ENCODE data around the gene SLC7A1.

Gene SLC7A1

DNA sequence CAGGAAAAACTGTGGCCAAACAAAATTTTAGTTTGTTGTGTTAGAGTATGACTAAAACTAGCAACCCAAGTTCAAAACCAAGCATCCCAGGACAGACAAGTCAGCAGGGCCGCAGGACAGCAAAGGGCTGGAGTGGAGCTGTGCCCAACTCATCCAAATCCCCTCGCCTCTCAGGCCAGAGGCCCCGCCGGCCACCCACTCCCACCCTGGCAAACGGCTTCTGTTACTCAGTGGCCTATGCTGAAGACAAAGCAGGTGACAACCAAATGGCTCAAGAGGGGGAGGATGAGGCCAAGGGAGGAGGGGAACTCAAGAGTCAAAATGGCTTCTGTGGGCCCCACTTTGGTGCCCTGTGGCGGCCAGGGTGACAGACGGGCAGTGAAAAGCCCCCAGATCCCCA, 69.7 kb downstream of the SLC7A1 start:
- Histone ChIP-seq H4K8ac (ENCODE audit: low read depth, low read length) (no peak overlapping the region), H2AK5ac (ENCODE audit: low read depth, low read length) (no peak overlapping the region), H3K36me3 (replicated peaks in 1 of 2; ENCODE audit: control insufficient read depth in 2 of 2, insufficient read depth in 2 of 2, low read length in 2 of 2) (peaks cover 32 to 84% of the 10 kb centered on the region in 2 donors), H3K18ac (ENCODE audit: low read length) (no peak overlapping the region), H3K4me3 (ENCODE audit: low read length in 2 of 2) (no peak overlapping the region), H3K79me1 (ENCODE audit: low read depth, low read length) (no peaks in the 10 kb centered on the region), H3K4me2 (ENCODE audit: insufficient read depth, low read length, poor library complexity, severe bottlenecking) (no peak overlapping the region), H2BK5ac (ENCODE audit: low read length) (no peak overlapping the region), H3K4ac (ENCODE audit: low read length) (no peak overlapping the region), H2BK15ac (ENCODE audit: low read length) (no peak overlapping the region), H3K14ac (ENCODE audit: low read length) (no peak overlapping the region), H4K91ac (ENCODE audit: low read depth, low read length, poor library complexity) (no peak overlapping the region), H3K23ac (ENCODE audit: low read depth, low read length, poor library complexity) (no peak overlapping the region), H3K9ac (ENCODE audit: low read depth, low read length, poor library complexity) (no peak overlapping the region), H3K4me1 (ENCODE audit: control insufficient read depth in 2 of 2, insufficient read depth in 1 of 2, low read depth in 1 of 2, low read length in 2 of 2) (peaks cover 0 to 4% of the 10 kb centered on the region in 2 donors), H3K9me3 (replicated peaks in 1 of 2; ENCODE audit: control insufficient read depth in 2 of 2, insufficient read depth in 1 of 2, low read depth in 1 of 2, low read length in 2 of 2) (no peaks in the 10 kb centered on the region), H3K27me3 (ENCODE audit: control insufficient read depth in 3 of 3, insufficient read depth in 3 of 3, low read depth in 1 of 3, low read length in 3 of 3) (no peaks in the 10 kb centered on the region), H3K27ac (replicated peaks; ENCODE audit: low read length) (no peak overlapping the region), H2AFZ (ENCODE audit: low read length) (no peak overlapping the region), H2BK120ac (ENCODE audit: low read depth, low read length) (no peak overlapping the region), H2BK12ac (ENCODE audit: low read length) (no peak overlapping the region)
- no peak for DNase-seq (ENCODE audit: low spot score)
- no CpG with 5 or more reads among the region's 7 CpGs for WGBS, 2 donors (ENCODE audit: extremely low coverage in 2 of 2, insufficient read length in 2 of 2, insufficient replicate concordance in 1 of 2)

DNA sequence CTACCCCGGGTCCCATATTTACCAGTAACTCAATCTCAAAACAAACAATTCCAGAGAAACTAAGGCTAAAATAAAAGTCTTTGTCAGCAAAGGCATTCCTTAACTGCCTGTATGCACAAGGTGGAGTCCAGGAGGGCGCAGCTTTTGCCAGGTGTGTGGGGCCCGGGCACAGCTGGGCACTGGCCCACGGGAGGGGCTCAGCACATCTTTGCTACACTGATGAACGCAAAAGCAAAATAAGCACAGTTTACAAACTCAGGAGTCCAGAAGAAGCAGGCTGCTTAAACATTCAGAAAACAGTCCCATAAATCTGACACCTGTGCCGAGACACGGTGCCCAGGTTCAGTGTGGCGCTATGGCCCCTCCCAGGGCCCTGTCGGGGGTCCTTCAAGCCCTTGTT, 70.8 kb downstream of the SLC7A1 start:
- H2BK15ac ChIP-seq (ENCODE audit: low read length), result no peak overlapping the region
- no peaks in the 10 kb centered on the region for H3K79me1 ChIP-seq (ENCODE audit: low read depth, low read length)
- no peak overlapping the region for H2BK5ac ChIP-seq (ENCODE audit: low read length)
- H2BK120ac ChIP-seq (ENCODE audit: low read depth, low read length), result no peak overlapping the region
- WGBS, 2 donors (ENCODE audit: extremely low coverage in 2 of 2, insufficient read length in 2 of 2, insufficient replicate concordance in 1 of 2), result no CpG with 5 or more reads among the region's 9 CpGs
- no peak overlapping the region for H3K27ac ChIP-seq (replicated peaks; ENCODE audit: low read length)
- no peaks in the 10 kb centered on the region for H3K9me3 ChIP-seq (replicated peaks in 1 of 2; ENCODE audit: control insufficient read depth in 2 of 2, insufficient read depth in 1 of 2, low read depth in 1 of 2, low read length in 2 of 2)
- H3K4ac ChIP-seq (ENCODE audit: low read length), result no peak overlapping the region
- H3K18ac ChIP-seq (ENCODE audit: low read length), result no peak overlapping the region
- H4K8ac ChIP-seq (ENCODE audit: low read depth, low read length), result no peak overlapping the region
- no peaks in the 10 kb centered on the region for H3K27me3 ChIP-seq (ENCODE audit: control insufficient read depth in 3 of 3, insufficient read depth in 3 of 3, low read depth in 1 of 3, low read length in 3 of 3)
- no peak overlapping the region for H3K4me3 ChIP-seq (ENCODE audit: low read length in 2 of 2)
- DNase-seq (ENCODE audit: low spot score), result no peak
- H2BK12ac ChIP-seq (ENCODE audit: low read length), result no peak overlapping the region
- no peak overlapping the region for H2AK5ac ChIP-seq (ENCODE audit: low read depth, low read length)
- peaks cover 0 to 4% of the 10 kb centered on the region in 2 donors for H3K4me1 ChIP-seq (ENCODE audit: control insufficient read depth in 2 of 2, insufficient read depth in 1 of 2, low read depth in 1 of 2, low read length in 2 of 2)
- peaks cover 35 to 84% of the 10 kb centered on the region in 2 donors for H3K36me3 ChIP-seq (replicated peaks in 1 of 2; ENCODE audit: control insufficient read depth in 2 of 2, insufficient read depth in 2 of 2, low read length in 2 of 2)
- no peak overlapping the region for H3K23ac ChIP-seq (ENCODE audit: low read depth, low read length, poor library complexity)
- H3K9ac ChIP-seq (ENCODE audit: low read depth, low read length, poor library complexity), result no peak overlapping the region
- no peak overlapping the region for H3K14ac ChIP-seq (ENCODE audit: low read length)
- H3K4me2 ChIP-seq (ENCODE audit: insufficient read depth, low read length, poor library complexity, severe bottlenecking), result no peak overlapping the region
- H4K91ac ChIP-seq (ENCODE audit: low read depth, low read length, poor library complexity), result no peak overlapping the region
- H2AFZ ChIP-seq (ENCODE audit: low read length), result no peak overlapping the region

DNA sequence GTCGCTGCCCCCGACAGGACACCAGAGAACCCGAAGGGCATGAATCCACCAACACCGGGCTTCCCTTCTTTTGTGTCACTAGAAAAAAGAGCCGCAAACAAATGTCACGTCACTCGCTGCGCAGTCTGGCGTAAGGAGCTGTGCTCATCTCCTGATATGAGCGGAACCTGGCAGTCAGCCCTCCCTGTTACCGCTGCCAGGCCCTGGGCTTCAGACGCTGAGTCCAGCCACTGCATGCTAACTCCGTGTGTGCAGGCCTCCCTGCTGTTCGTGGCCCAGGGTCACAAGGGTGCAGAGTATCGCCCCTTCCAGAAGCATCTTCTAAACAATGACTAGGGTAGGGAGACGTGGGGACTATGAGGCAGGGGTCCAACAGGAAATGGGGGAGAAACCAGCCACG, 71.3 kb downstream of the SLC7A1 start:
- no peaks in the 10 kb centered on the region for H3K27me3 ChIP-seq (ENCODE audit: control insufficient read depth in 3 of 3, insufficient read depth in 3 of 3, low read depth in 1 of 3, low read length in 3 of 3)
- no peak overlapping the region for H2BK15ac ChIP-seq (ENCODE audit: low read length)
- H3K36me3 ChIP-seq (replicated peaks in 1 of 2; ENCODE audit: control insufficient read depth in 2 of 2, insufficient read depth in 2 of 2, low read length in 2 of 2), result peaks cover 31 to 84% of the 10 kb centered on the region in 2 donors
- no peak overlapping the region for H2AK5ac ChIP-seq (ENCODE audit: low read depth, low read length)
- H2BK5ac ChIP-seq (ENCODE audit: low read length), result no peak overlapping the region
- H3K79me1 ChIP-seq (ENCODE audit: low read depth, low read length), result no peaks in the 10 kb centered on the region
- H4K8ac ChIP-seq (ENCODE audit: low read depth, low read length), result no peak overlapping the region
- H3K9ac ChIP-seq (ENCODE audit: low read depth, low read length, poor library complexity), result peak overlapping the region; percentile 25
- H3K9me3 ChIP-seq (replicated peaks in 1 of 2; ENCODE audit: control insufficient read depth in 2 of 2, insufficient read depth in 1 of 2, low read depth in 1 of 2, low read length in 2 of 2), result no peaks in the 10 kb centered on the region
- no peak for DNase-seq (ENCODE audit: low spot score)
- no peak overlapping the region for H4K91ac ChIP-seq (ENCODE audit: low read depth, low read length, poor library complexity)
- no peak overlapping the region for H3K4me2 ChIP-seq (ENCODE audit: insufficient read depth, low read length, poor library complexity, severe bottlenecking)
- H3K14ac ChIP-seq (ENCODE audit: low read length), result no peak overlapping the region
- no peak overlapping the region for H2AFZ ChIP-seq (ENCODE audit: low read length)
- no peak overlapping the region for H2BK12ac ChIP-seq (ENCODE audit: low read length)
- WGBS, 2 donors (ENCODE audit: extremely low coverage in 2 of 2, insufficient read length in 2 of 2, insufficient replicate concordance in 1 of 2), result no CpG with 5 or more reads among the region's 17 CpGs
- H3K18ac ChIP-seq (ENCODE audit: low read length), result no peak overlapping the region
- H3K4ac ChIP-seq (ENCODE audit: low read length), result no peak overlapping the region
- H3K27ac ChIP-seq (replicated peaks; ENCODE audit: low read length), result no peak overlapping the region
- peak overlapping the region; percentile 57 for H3K23ac ChIP-seq (ENCODE audit: low read depth, low read length, poor library complexity)
- no peak overlapping the region for H2BK120ac ChIP-seq (ENCODE audit: low read depth, low read length)
- peaks cover 0 to 4% of the 10 kb centered on the region in 2 donors for H3K4me1 ChIP-seq (ENCODE audit: control insufficient read depth in 2 of 2, insufficient read depth in 1 of 2, low read depth in 1 of 2, low read length in 2 of 2)
- no peak overlapping the region for H3K4me3 ChIP-seq (ENCODE audit: low read length in 2 of 2)

DNA sequence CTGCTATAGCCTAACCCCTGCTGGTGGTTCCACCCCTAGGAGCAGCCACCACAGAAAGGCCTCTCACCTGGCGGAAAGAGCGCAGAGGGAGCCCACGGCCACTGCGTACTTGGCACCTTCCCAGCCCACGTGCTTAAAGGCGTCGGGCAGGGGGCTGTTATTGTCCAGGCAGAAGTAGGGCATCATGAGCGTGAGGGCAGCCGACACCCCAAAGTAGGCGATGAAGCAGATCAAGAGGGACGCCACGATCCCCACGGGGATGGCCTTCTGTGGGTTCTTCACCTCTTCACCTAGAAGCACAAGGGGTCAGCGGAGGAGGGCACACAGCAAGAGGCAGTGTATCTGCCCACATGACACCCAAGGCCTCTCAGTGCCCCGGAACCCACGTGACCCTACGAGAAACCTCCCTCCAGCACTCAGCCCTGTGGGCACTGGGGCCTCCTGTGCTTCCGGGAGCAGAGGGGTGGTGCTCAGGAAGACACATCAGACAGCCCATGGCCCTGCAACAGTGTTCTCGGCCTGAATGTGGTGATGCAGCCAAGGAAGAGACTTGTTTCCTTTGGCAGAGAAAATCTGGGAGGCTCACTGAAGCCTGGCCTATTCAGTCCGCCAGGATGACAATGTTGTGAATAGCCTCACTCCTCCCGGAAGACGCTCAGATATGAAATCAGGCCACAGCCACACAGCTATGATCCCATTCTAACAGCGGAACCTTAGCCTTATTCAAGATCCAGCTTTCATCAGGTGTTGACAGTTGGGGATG, 72.1 kb downstream of the SLC7A1 start:
- Histone ChIP-seq H2AK5ac (ENCODE audit: low read depth, low read length) (no peak overlapping the region), H3K4me2 (ENCODE audit: insufficient read depth, low read length, poor library complexity, severe bottlenecking) (no peak overlapping the region), H3K18ac (ENCODE audit: low read length) (no peak overlapping the region), H2BK5ac (ENCODE audit: low read length) (no peak overlapping the region), H3K9me3 (replicated peaks in 1 of 2; ENCODE audit: control insufficient read depth in 2 of 2, insufficient read depth in 1 of 2, low read depth in 1 of 2, low read length in 2 of 2) (no peaks in the 10 kb centered on the region), H3K23ac (ENCODE audit: low read depth, low read length, poor library complexity) (no peak overlapping the region), H2AFZ (ENCODE audit: low read length) (no peak overlapping the region), H4K8ac (ENCODE audit: low read depth, low read length) (no peak overlapping the region), H3K14ac (ENCODE audit: low read length) (no peak overlapping the region), H3K36me3 (replicated peaks in 1 of 2; ENCODE audit: control insufficient read depth in 2 of 2, insufficient read depth in 2 of 2, low read length in 2 of 2) (peaks cover 34 to 84% of the 10 kb centered on the region in 2 donors), H4K91ac (ENCODE audit: low read depth, low read length, poor library complexity) (no peak overlapping the region), H3K9ac (ENCODE audit: low read depth, low read length, poor library complexity) (no peak overlapping the region), H3K4ac (ENCODE audit: low read length) (no peak overlapping the region), H3K27ac (replicated peaks; ENCODE audit: low read length) (no peak overlapping the region), H3K4me3 (ENCODE audit: low read length in 2 of 2) (no peak overlapping the region), H2BK120ac (ENCODE audit: low read depth, low read length) (no peak overlapping the region), H3K4me1 (ENCODE audit: control insufficient read depth in 2 of 2, insufficient read depth in 1 of 2, low read depth in 1 of 2, low read length in 2 of 2) (peaks cover 0 to 4% of the 10 kb centered on the region in 2 donors), H2BK12ac (ENCODE audit: low read length) (no peak overlapping the region), H3K27me3 (ENCODE audit: control insufficient read depth in 3 of 3, insufficient read depth in 3 of 3, low read depth in 1 of 3, low read length in 3 of 3) (no peaks in the 10 kb centered on the region), H3K79me1 (ENCODE audit: low read depth, low read length) (no peaks in the 10 kb centered on the region), H2BK15ac (ENCODE audit: low read length) (no peak overlapping the region)
- no peak for DNase-seq (ENCODE audit: low spot score)
- no CpG with 5 or more reads among the region's 23 CpGs for WGBS, 2 donors (ENCODE audit: extremely low coverage in 2 of 2, insufficient read length in 2 of 2, insufficient replicate concordance in 1 of 2)
